Stimulated activated CD8-positive, alpha-beta memory T cell treated with anti-CD3 and anti-CD28 coated beads, Interleukin-7, amount 100 ng/mL, for 48 hours (primary cell): ENCODE data around the gene SDR42E2.
"Not testable (repeated sequence)": the region's sequence is repeated elsewhere in the genome, so short reads cannot be mapped to it uniquely, and the experiment has no call there.

ENCODE experiments used
- DNase-seq, 2 donors: peaks; one replicate each; pipeline ENCODE4 v3.0.0-alpha.2; 2020; ENCODE audit warnings: low read depth in 1 of 2; ENCODE audit errors: extremely low read depth in 1 of 2

SDR42E2 gene

DNA sequence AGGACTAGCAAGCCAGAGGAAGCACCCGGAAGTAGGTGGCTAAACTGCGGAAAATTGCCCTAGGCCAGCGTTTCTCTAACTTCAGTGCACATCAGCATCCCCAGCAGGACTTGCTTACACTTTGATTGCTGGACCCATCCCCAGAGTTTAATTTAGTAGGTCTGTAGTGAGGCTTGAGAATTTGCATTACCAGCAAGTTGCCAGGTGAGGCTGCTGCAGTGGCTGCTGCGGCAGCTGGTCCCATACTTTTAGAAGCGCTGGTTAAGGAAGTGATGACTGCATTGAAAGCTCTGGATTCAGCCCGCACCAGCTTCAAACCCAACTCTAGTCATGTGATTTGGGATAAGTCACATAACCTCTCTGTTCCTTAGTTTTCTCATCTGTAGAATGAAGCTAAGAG is 48.0 kb downstream of the SDR42E2 start:
- DNase-seq, result no peak

DNA sequence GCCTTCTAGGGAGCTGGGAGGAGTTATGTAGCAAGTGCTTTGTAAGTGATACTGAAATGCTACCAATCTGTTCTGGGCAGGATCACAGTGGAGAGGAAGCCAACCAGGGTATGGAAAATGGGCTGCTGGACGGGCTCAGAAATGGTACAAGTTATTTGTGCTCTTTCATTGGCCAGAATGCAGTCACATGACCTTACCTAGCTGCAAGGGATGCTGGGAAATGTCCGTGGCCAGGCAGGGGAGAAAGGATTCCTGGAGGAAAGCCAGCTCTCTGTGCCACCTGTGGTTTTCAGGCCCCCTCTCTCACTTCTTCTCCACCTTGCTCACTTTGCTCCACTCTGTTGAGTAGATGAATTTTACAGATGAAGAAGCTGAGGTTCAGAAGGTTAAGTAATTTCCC is 48.5 kb downstream of the SDR42E2 start:
- DNase-seq, result no peak

DNA sequence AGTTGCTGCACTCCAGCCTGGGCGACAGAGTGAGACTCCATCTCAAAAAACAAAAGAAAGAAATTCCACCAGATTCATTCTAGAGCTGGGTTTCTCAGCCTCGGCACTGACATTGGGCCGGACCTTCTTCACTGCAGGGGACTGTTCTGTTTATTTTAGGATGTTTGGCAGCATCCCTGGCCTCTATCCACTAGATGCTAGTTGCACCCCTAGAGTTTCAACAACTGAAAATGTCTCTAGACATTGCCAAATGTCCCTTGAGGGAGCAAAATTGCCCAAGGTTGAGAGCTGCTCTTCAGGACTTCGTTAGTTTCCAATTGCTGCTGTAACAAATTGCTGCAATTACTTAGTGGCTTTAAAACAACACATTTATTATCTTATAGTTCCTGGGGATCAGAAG is 50.9 kb downstream of the SDR42E2 start:
- no peak for DNase-seq

DNA sequence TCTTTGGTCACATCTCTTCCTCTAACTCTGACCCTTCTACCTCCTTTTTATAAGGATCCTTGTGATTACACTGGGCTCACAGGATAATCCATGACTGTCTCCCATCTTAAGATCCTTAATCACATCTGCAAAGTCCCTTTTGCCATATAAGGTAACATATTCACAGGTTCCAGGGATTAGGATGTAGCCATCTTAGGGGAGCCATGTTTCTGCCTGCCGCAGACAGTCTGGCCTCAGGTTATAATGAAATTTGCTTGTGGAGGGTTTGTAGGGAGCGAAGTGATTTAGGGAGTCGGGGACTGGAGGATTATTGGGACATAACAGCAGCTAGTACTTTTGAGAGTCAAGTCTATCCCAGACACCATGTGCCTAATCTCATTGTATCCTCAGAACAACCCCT is 51.5 kb downstream of the SDR42E2 start:
- no peak for DNase-seq

- no peak for DNase-seq
These were observed 52.1 kb downstream of the SDR42E2 start for GRCh38 chr16:22214402-22214801.

DNA sequence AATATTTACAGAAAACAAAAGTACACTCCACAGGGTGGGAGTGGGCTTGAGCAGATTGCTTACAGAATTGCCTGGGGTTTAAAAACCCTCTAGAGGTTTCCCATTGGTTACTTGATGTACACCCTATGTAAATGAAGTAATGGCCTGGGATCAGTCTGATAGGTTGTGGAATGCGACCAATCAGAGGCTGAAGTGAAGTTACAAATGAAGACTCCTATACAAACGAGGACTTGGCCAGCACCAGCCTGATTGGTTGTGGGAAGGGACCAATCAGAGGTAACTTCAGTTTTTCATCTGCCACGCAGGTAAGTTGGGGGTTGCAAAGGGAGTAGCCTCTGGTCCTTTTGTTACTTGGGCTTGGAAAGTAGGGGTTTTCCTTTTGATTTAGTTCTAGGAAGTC is 52.6 kb downstream of the SDR42E2 start:
- no peak for DNase-seq

- no peak for DNase-seq
These were observed 54.0 kb downstream of the SDR42E2 start for GRCh38 chr16:22216191-22216831.

DNA sequence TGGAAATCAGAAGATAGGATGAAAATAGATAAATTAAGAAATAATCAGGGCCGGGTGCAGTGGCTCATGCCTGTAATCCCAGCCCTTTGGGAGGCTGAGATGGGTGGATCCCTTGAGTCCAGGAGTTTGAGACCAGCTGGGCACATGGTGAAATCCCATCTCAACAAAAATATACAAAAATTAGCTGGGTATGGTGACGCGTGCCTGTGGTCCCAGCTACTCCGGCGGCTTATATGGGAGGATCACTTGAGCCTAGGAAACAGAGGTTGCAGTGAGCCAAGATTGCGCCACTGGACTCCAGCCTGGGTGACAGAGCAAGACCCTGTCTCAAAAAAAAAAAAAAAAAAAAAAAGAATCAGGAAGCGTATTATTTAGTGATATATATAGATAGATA is 54.5 kb downstream of the SDR42E2 start:
- not testable (repeated sequence) for DNase-seq

GRCh38 chr16:22217890-22218730 is 55.8 kb downstream of the SDR42E2 start:
- peak in 1 of 2 donors; percentile 54 for DNase-seq

- no peak for DNase-seq
These were observed 57.2 kb downstream of the SDR42E2 start for GRCh38 chr16:22219389-22220068.

- DNase-seq, result no peak
These were observed 57.7 kb downstream of the SDR42E2 start for GRCh38 chr16:22220069-22220440.

DNA sequence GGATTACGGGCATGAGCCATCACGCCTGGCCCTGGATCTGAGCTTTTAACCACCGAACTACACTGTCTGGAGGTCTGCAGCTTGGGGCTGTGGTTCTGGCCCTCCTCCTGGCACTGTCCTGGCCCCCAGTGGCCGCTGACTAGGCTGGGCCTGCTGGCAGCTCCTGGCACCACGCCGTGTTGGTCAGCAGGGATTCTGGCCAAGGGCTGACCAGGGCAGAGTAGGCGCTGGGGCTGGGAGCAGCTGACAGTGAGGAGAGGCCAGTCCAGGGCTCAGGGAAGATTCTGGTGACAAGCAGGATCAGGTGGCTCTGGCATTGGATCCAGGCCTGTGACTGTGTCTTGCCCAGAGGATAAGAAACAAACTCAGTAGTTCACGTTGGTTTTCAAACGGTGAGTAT is 58.4 kb downstream of the SDR42E2 start:
- no peak for DNase-seq

DNA sequence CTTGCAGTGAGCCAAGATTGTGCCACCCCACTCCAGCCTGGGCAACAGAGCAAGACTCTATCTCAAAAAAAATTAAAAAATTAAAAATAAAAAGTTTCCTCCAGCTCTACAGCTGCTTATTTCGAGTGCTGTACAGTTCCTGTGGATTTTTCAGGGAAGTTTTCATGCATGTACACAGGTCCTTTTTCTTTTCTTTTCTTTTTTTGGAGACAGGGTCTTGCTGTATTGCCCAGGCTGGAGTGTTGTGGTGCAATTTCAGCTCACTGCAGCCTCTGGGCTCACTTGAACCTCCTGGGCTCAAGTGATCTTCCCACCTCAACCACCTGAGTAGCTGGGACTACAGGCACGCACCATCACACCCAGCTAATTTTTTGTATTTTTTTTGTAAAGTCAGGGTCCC is 59.7 kb downstream of the SDR42E2 start:
- DNase-seq, result no peak

DNA sequence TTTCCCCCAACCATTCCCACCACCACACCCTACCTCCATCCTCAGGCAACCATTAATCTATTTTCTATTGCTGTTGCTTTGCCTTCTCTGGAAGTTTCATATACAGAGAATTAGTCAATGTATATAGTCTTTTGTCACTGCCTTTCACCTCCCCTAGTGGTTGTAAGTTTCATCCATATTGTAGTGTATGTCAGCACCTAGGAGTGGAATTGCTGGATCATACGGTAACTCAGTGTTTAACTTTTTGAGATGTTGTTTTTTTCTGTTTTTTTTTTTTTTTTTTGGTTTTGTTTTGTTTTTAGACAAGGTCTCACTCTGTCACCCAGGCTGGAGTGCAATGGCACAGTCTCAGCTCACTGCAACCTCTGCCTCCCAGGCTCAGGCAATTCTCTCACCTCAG is 60.7 kb downstream of the SDR42E2 start:
- no peak for DNase-seq

DNA sequence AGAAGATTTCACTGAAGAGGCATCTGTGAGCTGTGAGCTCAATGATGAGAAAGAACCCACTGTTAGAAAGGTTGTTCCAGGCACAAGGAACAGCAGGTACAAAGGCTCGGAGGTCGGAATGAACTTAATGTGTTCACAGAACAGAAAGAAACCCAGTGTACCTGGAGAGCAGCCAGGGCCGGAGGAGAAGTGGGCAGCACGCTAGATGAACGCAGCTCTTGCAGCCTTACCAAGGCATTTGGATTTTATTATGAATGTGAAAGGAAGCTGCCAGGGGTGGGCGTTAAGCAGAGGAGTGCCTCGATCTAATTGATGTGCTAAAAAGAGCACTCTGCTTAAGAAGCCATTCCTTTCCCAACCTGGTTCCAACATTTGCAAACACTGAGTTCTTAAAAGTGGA is 62.8 kb downstream of the SDR42E2 start:
- no peak for DNase-seq

DNA sequence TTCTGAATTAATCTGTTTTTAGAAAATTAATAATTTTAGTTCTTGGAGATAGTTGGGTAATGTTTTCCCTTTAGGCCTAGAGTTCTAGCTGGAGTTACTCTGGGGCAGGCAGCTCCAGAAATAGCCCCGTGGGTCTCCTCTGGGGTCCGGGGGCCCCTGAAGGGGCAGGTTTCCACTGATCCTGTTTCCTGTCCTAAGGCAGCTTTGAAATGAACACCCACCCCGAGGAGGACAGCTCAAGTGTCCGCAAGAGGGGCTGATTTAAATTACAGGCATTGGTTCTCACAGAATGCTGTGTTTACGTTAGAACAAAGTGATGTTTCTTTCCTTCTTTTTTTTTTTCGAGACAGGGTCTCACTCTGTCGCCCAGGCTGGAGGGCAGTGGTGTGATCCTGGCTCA is 67.6 kb downstream of the SDR42E2 start:
- no peak for DNase-seq

DNA sequence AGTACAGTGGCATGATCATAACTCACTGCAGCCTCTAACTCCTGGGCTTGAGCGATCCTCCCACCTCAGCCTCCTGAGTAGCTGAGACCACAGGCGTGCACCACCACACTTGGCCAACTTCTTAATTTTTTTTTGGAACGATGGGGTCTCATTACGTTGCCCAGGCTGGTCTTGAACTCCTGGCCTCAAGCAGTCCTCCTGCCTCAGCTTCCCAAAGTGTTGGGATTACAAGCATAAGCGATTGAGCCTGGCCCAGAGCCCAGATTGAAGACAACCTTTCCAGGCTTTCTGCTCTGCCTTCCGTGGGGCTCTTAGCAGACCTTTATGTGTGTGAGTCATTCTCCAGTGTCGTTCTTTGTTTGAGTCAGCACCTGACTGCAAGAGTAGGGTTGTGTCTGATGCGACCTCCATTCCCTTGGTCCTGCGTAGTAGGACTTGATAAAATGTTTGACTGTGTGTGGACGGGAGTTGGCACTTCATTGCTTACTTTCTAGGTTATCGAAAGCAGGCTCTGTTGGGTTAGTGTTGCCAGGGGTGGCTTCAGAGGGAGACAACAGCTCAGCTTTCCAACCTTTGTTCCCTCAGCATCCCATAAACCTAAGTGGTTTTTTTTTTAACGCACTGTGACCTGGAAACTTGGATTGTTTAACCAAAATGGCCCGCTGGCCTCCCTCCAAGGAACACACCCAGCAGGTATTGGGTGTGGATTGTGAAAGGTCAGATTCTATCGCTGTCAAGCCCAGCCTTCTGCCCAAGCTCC is 70.2 kb downstream of the SDR42E2 start:
- peak in 1 of 2 donors; percentile 36 for DNase-seq

DNA sequence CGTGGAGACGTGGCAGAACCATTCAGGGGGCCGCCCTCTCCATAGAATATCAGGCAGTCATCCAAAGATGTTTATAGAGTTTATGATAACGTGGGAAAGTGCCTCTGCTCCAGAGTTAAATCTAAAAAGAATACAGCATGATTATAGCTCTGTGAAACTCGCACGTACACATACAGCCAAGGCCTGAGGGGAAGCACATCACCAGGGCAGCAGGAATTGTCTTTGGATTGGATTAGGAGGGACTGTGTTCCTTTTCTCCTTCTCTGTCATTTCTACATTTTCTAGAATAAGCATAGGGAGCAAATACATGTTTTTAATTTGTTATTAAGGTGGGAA is 70.7 kb downstream of the SDR42E2 start:
- no peak for DNase-seq

DNA sequence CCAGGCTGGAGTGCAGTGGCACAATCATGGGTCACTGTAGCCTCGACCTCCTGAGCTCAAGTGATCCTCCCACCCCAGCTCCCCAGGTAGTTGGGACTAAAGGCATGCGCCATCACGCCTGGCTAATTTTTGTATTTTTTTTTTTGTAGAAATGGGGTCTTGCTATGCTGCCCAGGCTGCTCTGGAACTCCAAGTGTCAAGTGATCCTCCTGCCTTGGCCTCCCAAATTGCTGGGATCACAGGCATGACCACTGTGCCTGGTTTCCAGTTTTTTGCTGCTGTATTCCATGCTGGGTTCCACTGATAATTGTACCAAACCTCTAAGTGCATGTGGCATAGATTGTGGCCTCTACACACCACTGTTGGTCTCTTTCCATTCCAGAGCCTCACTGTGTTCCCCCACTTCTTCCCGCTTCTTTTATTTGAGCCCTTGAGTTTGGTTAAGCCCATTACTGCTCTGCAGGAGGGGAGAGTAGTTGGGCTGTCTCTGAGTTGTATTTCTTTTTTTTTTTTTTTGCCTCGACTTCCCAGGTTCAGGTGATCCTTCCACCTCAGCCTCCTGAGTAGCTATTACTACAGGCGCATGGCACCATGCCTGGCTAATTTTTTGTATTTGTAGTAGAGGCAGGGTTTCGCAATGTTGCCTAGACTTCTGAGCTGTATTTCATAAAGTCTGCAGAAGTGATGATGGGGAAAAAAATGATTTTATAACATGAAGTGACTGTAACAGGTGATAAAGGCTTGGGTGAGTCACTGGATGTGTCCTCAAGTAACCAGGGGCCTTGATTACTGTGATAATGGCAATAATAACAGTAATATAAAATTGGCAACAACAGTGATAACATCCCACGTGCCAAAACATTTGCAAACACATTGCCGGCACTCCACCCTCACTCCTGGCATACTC is 73.8 kb downstream of the SDR42E2 start:
- DNase-seq, result no peak

DNA sequence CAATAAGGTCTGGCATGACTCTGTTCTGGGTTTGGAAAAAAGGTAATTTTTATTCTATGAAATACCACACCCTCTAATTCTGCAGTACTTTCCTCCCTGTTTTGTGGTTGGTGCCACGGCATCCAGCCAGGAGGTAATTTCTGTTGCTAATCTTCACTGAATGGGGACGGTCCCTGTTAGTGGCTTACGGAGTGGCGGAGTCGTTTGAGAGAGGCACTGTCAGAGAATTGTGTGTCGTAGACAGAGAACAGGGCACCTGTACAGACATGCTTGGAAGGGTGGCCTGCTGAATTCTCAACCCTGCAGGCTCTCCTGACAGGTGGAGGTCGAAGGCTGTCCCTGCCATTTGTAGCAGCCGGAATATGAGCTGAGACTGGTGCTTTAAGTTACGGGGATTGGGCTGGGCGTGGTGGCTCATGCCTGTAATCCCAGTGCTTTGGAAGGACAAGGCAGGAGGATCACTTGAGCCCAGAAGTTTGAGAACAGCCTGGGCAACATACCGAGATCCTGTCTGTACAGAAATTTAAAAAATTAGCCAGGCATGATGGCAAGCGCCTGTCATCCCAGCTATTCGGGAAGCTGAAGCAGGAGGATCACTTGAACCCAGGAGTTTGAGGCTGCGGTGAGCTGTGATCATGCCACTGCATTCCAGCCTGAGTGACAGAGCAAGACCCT is 77.0 kb downstream of the SDR42E2 start:
- DNase-seq, result no peak
